Gastroesophageal sphincter (tissue), 4 donors: ENCODE results near the gene TTC7B. TPM values are rescaled to one million over a fixed set of nuclear protein-coding genes. Genes with fewer than 3 reads are reported as not detected.
A peak's percentile ranks its signal among the peaks of the same experiment; 100 is the strongest.

Experiments
- ATAC-seq: fragments of 150-250 bp; one replicate; pipeline ENCODE4 v1.9.1; 2016; ENCODE audit warnings: mild to moderate bottlenecking, moderate library complexity
- H3K27ac ChIP-seq, 4 donors: fragments of 200-600 bp; sonication (generic) in 3 of 4; 1 replicate in 3 of 4; 2 replicates in 1 of 4; pipeline ENCODE4 v1.5.1; 2016 to 2019
- H3K27me3 ChIP-seq: fragments of 200-600 bp; sonication (generic); one replicate; pipeline ENCODE4 v1.5.1; 2019
- H3K36me3 ChIP-seq, 2 donors: fragments of 200-600 bp; sonication (generic); one replicate each; pipeline ENCODE4 v1.5.1; 2019; ENCODE audit warnings: control low read depth in 1 of 2
- H3K4me1 ChIP-seq, 3 donors: fragments of 200-600 bp; sonication (generic); 1 replicate in 2 of 3; 2 replicates in 1 of 3; pipeline ENCODE4 v1.5.1; 2016 to 2019; ENCODE audit warnings: control low read depth in 2 of 3
- H3K4me3 ChIP-seq, 2 donors: fragments of 200-600 bp; sonication (generic); one replicate each; pipeline ENCODE4 v1.5.1; 2019; ENCODE audit warnings: mild to moderate bottlenecking in 1 of 2, moderate library complexity in 1 of 2
- H3K9me3 ChIP-seq, 3 donors: fragments of 200-600 bp; sonication (generic); one replicate each; pipeline ENCODE4 v1.5.1; 2017 to 2019; ENCODE audit warnings: control low read depth in 2 of 3
- CTCF ChIP-seq, 4 experiments: fragments of 200-600 bp in 2 of 4; fragments of 450-650 bp in 2 of 4; sonication (generic) in 1 of 4; IDR thresholded peaks; one replicate each; pipeline ENCODE4 v1.5.1; 2017 to 2019; ENCODE audit warnings: antibody characterized with exemption in 4 of 4, mild to moderate bottlenecking in 2 of 4, moderate library complexity in 2 of 4
- EP300 ChIP-seq: sonication (generic); formaldehyde crosslinking; IDR thresholded peaks from one replicate; pipeline ENCODE4 v1.6.1; 2017; ENCODE audit warnings: antibody characterized with exemption, mild to moderate bottlenecking
- POLR2A ChIP-seq, 2 donors: fragments of 450-650 bp; IDR thresholded peaks; one replicate each; pipeline ENCODE4 v1.6.1; 2017; ENCODE audit warnings: antibody characterized with exemption in 2 of 2, mild to moderate bottlenecking in 2 of 2, moderate library complexity in 1 of 2
- POLR2AphosphoS5 ChIP-seq: sonication (generic); formaldehyde crosslinking; IDR thresholded peaks from one replicate; pipeline ENCODE4 v1.6.1; 2017; ENCODE audit warnings: antibody characterized with exemption
- WGBS, 2 donors: methylation state at CpG; one replicate each; pipeline ENCODE4 v1.1.5; 2018; ENCODE audit warnings: low coverage in 1 of 2; 5-methylcytosine and 5-hydroxymethylcytosine counted together
- total RNA-seq, 4 donors: library from RNA; depleted of rRNA; stranded (reverse); fragments of >200 nt; gene quantifications; one replicate each; pipeline ENCODE4 v1.1.0, GENCODE V29; 2016

TTC7B gene
- total RNA-seq, 4 donors from 2014 or later, result 59.0 to 170 (median 64.1) TPM

- WGBS, 2 donors, result 70 to 79% methylated on average over 6 to 11 of the region's 12 CpGs
- no peaks in the 10 kb centered on the region for H3K27me3 ChIP-seq
- TF ChIP-seq CTCF (IDR thresholded peaks at IDR 0.05), result no peak
- no peak for TF ChIP-seq POLR2AphosphoS5
- TF ChIP-seq POLR2A (IDR thresholded peaks at IDR 0.05), result no peak
- TF ChIP-seq EP300, result no peak
- no peaks in the 10 kb centered on the region for H3K36me3 ChIP-seq
- no peak for ATAC-seq
- peaks cover 15 to 33% (median 17%) of the 10 kb centered on the region in 3 donors for H3K4me1 ChIP-seq
- peak overlapping the region; percentile 74 to 91 (median 85) for H3K27ac ChIP-seq
- no peak overlapping the region for H3K4me3 ChIP-seq
- H3K9me3 ChIP-seq, result no peaks in the 10 kb centered on the region
Observed at GRCh38 chr14:90695997-90696660, 120.1 kb downstream of the TTC7B start.

GRCh38 chr14:90693413-90693812, 122.8 kb downstream of the TTC7B start:
- Histone ChIP-seq H3K4me1 (peaks cover 12 to 25% (median 14%) of the 10 kb centered on the region in 3 donors), H3K27ac (no peak overlapping the region), H3K9me3 (no peaks in the 10 kb centered on the region), H3K36me3 (peaks cover 0 to 11% of the 10 kb centered on the region in 2 donors), H3K27me3 (no peaks in the 10 kb centered on the region), H3K4me3 (no peak overlapping the region)
- no peak for ATAC-seq
- TF ChIP-seq POLR2A (IDR thresholded peaks at IDR 0.05), result no peak
- no peak for TF ChIP-seq POLR2AphosphoS5
- no peak for TF ChIP-seq CTCF (IDR thresholded peaks at IDR 0.05)
- no peak for TF ChIP-seq EP300
- WGBS, 2 donors, result 82 to 86% methylated on average over 2 to 3 of the region's 3 CpGs

- Histone ChIP-seq H3K36me3 (peaks cover 0 to 15% of the 10 kb centered on the region in 2 donors), H3K27ac (no peak overlapping the region), H3K4me3 (no peak overlapping the region), H3K27me3 (no peaks in the 10 kb centered on the region), H3K9me3 (no peaks in the 10 kb centered on the region), H3K4me1 (peaks cover 8 to 20% (median 8%) of the 10 kb centered on the region in 3 donors)
- no peak for ATAC-seq
- 100% methylated on average over 1 of the region's 1 CpG; no CpG with 5 or more reads in 1 of the 2 donors for WGBS, 2 donors
- TF ChIP-seq CTCF (IDR thresholded peaks at IDR 0.05) (no peak), POLR2AphosphoS5 (no peak), EP300 (no peak), POLR2A (IDR thresholded peaks at IDR 0.05) (no peak)
Observed at GRCh38 chr14:90692826-90693225, 123.4 kb downstream of the TTC7B start.

- 87 to 94% methylated on average over 2 of the region's 2 CpGs for WGBS, 2 donors
- Histone ChIP-seq H3K36me3 (peaks cover 0 to 22% of the 10 kb centered on the region in 2 donors), H3K27ac (no peak overlapping the region), H3K9me3 (no peaks in the 10 kb centered on the region), H3K4me3 (no peak overlapping the region), H3K27me3 (no peaks in the 10 kb centered on the region), H3K4me1 (peaks cover 2 to 12% (median 3%) of the 10 kb centered on the region in 3 donors)
- ATAC-seq, result no peak
- TF ChIP-seq POLR2AphosphoS5 (no peak), CTCF (IDR thresholded peaks at IDR 0.05) (no peak), EP300 (no peak), POLR2A (IDR thresholded peaks at IDR 0.05) (no peak)
Observed at GRCh38 chr14:90692061-90692460, 124.2 kb downstream of the TTC7B start.

GRCh38 chr14:90691627-90692026, 124.6 kb downstream of the TTC7B start:
- Histone ChIP-seq H3K9me3 (no peaks in the 10 kb centered on the region), H3K27ac (no peak overlapping the region), H3K4me3 (no peak overlapping the region), H3K27me3 (no peaks in the 10 kb centered on the region), H3K4me1 (peaks cover 0 to 8% (median 0%) of the 10 kb centered on the region in 3 donors), H3K36me3 (peaks cover 0 to 22% of the 10 kb centered on the region in 2 donors)
- TF ChIP-seq CTCF (IDR thresholded peaks at IDR 0.05) (no peak), POLR2AphosphoS5 (no peak), POLR2A (IDR thresholded peaks at IDR 0.05) (no peak), EP300 (no peak)
- no peak for ATAC-seq
- 94 to 100% methylated on average over 1 to 2 of the region's 2 CpGs for WGBS, 2 donors
